ENCODE data around the gene RSL1D1. TPM values are rescaled to one million over a fixed set of nuclear protein-coding genes. Genes with fewer than 3 reads are reported as not detected.

The RSL1D1 gene
- total and polyA plus RNA-seq, 9 of the 15 experiments (the other 6 are each of a cell fraction or from before 2014, with no cell fraction given): 259 to 753 (median 373) TPM

DNA sequence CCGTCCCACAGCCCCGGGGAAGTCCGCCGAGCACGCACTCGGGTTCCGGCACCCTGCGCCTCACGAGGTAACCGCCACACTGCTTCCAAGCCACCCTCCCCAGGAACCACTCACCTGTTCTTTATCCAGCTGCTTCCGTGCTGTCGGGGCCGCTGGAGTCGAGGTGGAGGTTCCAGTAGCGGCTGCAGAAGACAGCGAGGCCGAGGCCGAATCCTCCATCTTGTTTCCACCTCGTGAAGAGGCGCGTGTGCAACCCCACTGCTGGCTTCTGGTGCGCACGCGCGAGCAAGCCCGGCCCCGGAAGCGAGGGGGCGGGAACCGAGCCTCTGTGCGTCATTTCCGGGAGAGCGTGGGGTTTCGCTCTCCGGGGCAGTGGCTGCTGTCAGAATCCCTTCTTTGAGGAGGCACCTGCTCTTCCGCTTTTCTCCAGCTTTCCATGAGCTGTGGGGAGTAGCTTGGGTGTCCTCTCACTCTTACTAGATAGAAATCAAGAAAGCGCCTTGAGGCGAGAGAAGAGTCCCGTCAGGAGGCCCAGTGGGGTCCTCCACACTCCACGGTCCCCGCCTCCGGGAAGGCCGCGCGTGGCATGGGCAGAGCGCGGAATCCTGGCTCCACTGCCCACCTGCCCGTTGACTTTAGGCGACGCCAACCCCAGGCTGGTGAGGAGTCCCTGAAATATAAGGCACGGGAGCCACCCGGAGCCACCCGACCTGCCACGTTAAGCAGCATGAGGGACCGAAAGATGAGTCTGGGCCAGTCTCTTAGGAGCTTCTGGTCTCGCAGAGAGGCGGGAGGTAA, at the start of gene RSL1D1 (continued):
- TF ChIP-seq, protein P1, sequence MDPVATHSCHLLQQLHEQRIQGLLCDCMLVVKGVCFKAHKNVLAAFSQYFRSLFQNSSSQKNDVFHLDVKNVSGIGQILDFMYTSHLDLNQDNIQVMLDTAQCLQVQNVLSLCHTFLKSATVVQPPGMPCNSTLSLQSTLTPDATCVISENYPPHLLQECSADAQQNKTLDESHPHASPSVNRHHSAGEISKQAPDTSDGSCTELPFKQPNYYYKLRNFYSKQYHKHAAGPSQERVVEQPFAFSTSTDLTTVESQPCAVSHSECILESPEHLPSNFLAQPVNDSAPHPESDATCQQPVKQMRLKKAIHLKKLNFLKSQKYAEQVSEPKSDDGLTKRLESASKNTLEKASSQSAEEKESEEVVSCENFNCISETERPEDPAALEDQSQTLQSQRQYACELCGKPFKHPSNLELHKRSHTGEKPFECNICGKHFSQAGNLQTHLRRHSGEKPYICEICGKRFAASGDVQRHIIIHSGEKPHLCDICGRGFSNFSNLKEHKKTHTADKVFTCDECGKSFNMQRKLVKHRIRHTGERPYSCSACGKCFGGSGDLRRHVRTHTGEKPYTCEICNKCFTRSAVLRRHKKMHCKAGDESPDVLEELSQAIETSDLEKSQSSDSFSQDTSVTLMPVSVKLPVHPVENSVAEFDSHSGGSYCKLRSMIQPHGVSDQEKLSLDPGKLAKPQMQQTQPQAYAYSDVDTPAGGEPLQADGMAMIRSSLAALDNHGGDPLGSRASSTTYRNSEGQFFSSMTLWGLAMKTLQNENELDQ (CRISPR knock-in tag; IDR thresholded peaks at IDR 0.05; ENCODE audit: borderline replicate concordance): no peak; the same call in 1 of the 2 replicates
- TF ChIP-seq PML (IDR thresholded peaks at IDR 0.05; ENCODE audit: low read length) (peak; percentile 88), ZKSCAN1 (IDR thresholded peaks at IDR 0.05; ENCODE audit: low read depth, low read length) (no peak), CREM (IDR thresholded peaks at IDR 0.05; ENCODE audit: low read depth) (peak; percentile 97), C11orf30 (IDR thresholded peaks at IDR 0.05; ENCODE audit: low read depth) (peak; percentile 58), FIP1L1 (IDR thresholded peaks at IDR 0.05; ENCODE audit: low read depth, low read length, poor library complexity, severe bottlenecking) (peak; percentile 64)
- TF ChIP-seq, protein P2, sequence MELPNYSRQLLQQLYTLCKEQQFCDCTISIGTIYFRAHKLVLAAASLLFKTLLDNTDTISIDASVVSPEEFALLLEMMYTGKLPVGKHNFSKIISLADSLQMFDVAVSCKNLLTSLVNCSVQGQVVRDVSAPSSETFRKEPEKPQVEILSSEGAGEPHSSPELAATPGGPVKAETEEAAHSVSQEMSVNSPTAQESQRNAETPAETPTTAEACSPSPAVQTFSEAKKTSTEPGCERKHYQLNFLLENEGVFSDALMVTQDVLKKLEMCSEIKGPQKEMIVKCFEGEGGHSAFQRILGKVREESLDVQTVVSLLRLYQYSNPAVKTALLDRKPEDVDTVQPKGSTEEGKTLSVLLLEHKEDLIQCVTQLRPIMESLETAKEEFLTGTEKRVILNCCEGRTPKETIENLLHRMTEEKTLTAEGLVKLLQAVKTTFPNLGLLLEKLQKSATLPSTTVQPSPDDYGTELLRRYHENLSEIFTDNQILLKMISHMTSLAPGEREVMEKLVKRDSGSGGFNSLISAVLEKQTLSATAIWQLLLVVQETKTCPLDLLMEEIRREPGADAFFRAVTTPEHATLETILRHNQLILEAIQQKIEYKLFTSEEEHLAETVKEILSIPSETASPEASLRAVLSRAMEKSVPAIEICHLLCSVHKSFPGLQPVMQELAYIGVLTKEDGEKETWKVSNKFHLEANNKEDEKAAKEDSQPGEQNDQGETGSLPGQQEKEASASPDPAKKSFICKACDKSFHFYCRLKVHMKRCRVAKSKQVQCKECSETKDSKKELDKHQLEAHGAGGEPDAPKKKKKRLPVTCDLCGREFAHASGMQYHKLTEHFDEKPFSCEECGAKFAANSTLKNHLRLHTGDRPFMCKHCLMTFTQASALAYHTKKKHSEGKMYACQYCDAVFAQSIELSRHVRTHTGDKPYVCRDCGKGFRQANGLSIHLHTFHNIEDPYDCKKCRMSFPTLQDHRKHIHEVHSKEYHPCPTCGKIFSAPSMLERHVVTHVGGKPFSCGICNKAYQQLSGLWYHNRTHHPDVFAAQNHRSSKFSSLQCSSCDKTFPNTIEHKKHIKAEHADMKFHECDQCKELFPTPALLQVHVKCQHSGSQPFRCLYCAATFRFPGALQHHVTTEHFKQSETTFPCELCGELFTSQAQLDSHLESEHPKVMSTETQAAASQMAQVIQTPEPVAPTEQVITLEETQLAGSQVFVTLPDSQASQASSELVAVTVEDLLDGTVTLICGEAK (IDR thresholded peaks at IDR 0.05): peak; percentile 97
- TF ChIP-seq, protein P2 (CRISPR knock-in tag; IDR thresholded peaks at IDR 0.05): no peak
- TF ChIP-seq, protein P3, sequence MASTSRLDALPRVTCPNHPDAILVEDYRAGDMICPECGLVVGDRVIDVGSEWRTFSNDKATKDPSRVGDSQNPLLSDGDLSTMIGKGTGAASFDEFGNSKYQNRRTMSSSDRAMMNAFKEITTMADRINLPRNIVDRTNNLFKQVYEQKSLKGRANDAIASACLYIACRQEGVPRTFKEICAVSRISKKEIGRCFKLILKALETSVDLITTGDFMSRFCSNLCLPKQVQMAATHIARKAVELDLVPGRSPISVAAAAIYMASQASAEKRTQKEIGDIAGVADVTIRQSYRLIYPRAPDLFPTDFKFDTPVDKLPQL (IDR thresholded peaks at IDR 0.05; ENCODE audit: extremely low read depth, insufficient read length): peak; percentile 49
- TF ChIP-seq, protein P4, sequence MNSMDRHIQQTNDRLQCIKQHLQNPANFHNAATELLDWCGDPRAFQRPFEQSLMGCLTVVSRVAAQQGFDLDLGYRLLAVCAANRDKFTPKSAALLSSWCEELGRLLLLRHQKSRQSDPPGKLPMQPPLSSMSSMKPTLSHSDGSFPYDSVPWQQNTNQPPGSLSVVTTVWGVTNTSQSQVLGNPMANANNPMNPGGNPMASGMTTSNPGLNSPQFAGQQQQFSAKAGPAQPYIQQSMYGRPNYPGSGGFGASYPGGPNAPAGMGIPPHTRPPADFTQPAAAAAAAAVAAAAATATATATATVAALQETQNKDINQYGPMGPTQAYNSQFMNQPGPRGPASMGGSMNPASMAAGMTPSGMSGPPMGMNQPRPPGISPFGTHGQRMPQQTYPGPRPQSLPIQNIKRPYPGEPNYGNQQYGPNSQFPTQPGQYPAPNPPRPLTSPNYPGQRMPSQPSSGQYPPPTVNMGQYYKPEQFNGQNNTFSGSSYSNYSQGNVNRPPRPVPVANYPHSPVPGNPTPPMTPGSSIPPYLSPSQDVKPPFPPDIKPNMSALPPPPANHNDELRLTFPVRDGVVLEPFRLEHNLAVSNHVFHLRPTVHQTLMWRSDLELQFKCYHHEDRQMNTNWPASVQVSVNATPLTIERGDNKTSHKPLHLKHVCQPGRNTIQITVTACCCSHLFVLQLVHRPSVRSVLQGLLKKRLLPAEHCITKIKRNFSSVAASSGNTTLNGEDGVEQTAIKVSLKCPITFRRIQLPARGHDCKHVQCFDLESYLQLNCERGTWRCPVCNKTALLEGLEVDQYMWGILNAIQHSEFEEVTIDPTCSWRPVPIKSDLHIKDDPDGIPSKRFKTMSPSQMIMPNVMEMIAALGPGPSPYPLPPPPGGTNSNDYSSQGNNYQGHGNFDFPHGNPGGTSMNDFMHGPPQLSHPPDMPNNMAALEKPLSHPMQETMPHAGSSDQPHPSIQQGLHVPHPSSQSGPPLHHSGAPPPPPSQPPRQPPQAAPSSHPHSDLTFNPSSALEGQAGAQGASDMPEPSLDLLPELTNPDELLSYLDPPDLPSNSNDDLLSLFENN (IDR thresholded peaks at IDR 0.05; ENCODE audit: low read depth in 2 of 2, low read length in 2 of 2): no peak

All from K562 (cell line).